ENCODE measurements around the gene PAK1IP1.

DNA sequence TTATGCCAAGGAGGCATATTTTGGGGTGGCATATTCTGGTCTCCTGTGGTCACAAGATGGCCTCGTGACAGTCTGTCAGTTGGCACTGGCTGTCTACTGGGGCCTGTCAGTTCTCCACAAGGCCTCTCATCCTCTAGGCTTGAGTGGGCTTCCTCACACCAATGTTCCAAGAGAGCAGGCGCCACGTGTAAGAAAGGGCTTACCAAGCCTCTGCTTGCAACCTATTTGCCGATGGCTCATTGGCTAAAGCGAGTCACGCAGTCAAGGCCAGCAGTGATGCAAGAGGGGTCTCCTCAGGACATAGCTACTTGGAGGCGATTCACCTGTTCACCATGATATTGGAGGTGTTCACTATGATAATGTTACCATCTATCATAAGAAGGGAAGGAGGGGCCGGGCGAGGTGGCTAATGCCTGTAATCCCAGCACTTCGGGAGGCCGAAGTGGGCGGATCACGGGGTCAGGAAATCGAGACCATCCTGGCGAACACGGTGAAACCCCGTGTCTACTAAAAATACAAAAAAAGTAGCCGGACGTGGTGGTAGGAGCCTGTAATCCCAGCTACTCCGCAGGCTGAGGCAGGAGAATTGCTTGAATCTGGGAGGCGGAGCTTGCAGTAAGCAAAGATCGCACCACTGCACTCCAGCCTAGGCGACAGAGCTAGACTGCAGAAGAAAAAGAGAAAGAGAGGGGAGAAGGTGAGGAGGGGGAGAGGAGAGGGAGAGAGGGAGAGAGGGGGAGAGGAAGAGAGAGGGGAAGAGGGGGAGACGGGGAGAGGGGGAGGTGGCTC, 35.7 kb upstream of the PAK1IP1 start:
- TF ChIP-seq, protein P1, sequence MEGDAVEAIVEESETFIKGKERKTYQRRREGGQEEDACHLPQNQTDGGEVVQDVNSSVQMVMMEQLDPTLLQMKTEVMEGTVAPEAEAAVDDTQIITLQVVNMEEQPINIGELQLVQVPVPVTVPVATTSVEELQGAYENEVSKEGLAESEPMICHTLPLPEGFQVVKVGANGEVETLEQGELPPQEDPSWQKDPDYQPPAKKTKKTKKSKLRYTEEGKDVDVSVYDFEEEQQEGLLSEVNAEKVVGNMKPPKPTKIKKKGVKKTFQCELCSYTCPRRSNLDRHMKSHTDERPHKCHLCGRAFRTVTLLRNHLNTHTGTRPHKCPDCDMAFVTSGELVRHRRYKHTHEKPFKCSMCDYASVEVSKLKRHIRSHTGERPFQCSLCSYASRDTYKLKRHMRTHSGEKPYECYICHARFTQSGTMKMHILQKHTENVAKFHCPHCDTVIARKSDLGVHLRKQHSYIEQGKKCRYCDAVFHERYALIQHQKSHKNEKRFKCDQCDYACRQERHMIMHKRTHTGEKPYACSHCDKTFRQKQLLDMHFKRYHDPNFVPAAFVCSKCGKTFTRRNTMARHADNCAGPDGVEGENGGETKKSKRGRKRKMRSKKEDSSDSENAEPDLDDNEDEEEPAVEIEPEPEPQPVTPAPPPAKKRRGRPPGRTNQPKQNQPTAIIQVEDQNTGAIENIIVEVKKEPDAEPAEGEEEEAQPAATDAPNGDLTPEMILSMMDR (IDR thresholded peaks at IDR 0.05): no peak
- TF ChIP-seq POLR2A (IDR thresholded peaks at IDR 0.05): no peak

Data from heart left ventricle (tissue), 13 donors.